GM18505 (cell line): ENCODE measurements around the gene CPED1.
"Not testable (repeated sequence)": the region's sequence is repeated elsewhere in the genome, so short reads cannot be mapped to it uniquely, and the experiment has no call there.

Experiments
- ATAC-seq: cut with Tn5 transposase; IDR thresholded peaks from one replicate; pipeline ENCODE4 v1.9.1; 2021; ENCODE audit not compliant: unreplicated experiment
- POLR2A ChIP-seq: IDR thresholded peaks from 4 replicates; pipeline ENCODE4 v1.6.1; 2011; ENCODE audit warnings: borderline replicate concordance; ENCODE audit not compliant: insufficient read depth, insufficient read length; ENCODE audit errors: extremely low read depth

The CPED1 gene

GRCh38 chr7:121298831-121299239, 310.3 kb downstream of the CPED1 start:
- no peak for TF ChIP-seq POLR2A
- ATAC-seq = no peak

- TF ChIP-seq POLR2A = no peak
- ATAC-seq = no peak
These were observed 312.3 kb downstream of the CPED1 start for GRCh38 chr7:121300685-121301420.

DNA sequence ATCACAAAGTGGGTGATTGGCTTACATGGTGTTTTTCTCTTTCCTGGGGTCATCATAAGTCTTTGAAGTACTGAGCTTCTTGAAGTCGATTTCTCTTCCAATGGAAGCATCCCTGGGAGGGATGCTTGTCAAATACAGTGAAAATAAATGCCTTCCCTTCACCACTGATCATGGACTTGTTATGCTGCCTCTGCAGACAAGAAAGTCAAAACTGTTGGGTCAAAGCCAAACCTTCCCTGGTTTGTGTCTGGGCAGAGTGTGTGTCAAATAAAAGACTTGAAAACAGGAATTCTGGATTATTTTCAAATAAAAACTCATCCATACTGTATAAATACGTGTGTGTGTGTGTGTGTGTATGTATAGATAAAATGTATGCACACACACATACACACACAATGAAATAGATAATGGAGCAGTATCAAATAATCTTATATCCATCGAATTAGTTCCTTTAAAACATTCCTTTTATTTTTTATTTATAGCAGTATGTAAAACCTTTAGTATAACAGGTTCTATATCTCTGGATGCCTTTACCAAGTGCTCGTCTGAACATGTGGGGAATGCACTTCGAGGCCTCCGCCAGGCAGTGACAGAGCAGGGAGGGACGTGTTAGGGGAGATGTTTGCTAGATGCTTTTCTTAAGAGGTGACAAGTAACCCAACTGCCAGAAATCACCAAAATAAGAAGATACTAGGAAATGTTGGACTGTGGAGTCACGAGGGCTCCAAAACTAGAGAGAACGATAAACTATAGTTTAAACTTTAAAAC, 313.1 kb downstream of the CPED1 start:
- TF ChIP-seq POLR2A = no peak
- no peak for ATAC-seq

- no peak for TF ChIP-seq POLR2A
- ATAC-seq = peak; percentile 98
These were observed 313.8 kb downstream of the CPED1 start for GRCh38 chr7:121302214-121302745.

- TF ChIP-seq POLR2A = no peak
- no peak for ATAC-seq
These were observed 315.1 kb downstream of the CPED1 start for GRCh38 chr7:121303422-121304101.

DNA sequence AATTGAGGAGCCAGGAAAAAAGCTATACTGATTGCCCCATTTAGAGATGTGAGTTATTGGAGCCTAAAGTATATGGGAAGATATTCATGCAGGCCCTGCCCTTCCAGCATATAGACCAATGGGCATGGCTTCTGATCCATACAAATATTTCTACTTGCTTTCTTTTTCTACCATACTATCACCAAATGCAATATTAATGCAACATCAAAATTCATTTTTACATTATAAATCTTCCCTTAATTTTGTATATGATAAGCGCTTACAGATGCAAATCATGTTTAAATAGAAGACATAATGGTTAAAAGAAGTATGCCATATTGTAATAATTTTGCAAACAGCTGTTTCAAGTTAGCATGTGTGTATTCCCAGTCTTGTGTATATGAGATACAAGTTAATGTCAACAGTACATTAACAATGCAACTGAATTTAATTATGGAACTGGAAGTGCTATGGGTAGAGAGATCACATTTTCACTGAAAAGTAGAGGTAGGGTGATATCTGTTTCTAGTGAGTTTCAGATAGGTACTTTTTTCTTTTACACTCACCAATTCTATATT, 315.7 kb downstream of the CPED1 start:
- ATAC-seq = no peak
- no peak for TF ChIP-seq POLR2A

DNA sequence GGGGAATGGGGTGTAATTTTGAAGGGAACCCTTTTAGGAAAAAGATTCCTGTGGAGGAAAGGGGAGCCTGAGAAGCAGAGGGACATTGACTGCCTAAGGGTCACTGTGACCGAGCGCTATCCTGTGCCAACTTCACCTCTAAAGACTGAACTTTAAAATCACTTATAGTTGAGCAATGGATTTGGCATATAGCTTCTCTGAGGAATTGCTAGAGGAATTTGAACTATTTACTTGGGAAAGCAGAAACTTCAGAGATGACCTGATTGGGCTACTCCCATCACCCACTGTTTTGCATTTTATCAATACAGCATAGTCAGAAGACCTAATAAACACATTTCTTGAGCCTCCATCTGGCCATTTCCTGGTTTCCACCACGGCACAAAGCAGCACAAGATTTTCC, 316.6 kb downstream of the CPED1 start:
- no peak for TF ChIP-seq POLR2A
- no peak for ATAC-seq

DNA sequence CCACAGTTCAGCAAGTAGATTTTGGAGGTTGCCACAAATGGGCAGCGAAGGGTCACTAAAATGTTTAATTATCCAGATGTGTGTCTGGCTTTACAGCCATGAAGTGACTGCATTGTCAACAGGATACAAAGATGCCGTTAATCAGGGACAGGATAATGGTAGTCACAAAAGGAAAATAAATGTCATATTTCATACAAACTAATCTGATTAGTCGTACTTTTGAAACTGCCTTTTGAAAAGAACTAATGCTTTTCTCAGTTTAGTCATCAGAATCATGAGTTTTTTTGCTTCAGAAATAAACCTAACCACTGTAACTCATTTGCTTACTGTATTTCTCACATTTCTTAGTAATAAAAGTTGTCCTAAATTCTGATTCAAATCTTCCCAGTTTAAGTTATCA, 318.1 kb downstream of the CPED1 start:
- no peak for ATAC-seq
- TF ChIP-seq POLR2A = no peak

- no peak for TF ChIP-seq POLR2A
These were observed 318.6 kb downstream of the CPED1 start for GRCh38 chr7:121307021-121307574.

DNA sequence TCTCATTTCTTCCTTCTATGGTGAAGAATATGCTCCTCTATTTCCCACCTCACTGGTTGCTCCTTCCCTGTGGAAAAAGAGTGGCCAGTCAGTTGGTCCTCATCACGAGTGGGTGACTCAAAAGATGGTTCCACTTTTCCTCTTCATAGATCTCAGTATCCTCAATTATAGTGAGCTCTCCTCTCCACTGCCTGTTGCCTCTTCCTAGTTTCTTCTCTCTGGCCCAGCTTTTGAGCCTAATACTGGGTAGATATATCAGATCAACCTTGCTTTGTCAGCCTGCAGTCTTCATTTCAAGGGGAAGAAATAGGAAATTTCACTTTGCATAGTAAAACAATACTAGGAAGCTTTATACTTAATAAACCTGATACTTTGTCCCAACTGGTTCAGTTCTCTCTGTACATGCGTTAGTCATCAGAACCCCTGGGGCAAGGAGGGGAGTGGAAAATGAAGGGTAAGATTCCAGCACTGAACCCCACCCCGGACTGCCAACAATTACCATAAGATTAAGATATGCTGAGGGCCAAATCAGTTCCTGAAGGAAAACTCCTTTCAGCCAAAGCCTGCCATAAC, 324.8 kb downstream of the CPED1 start:
- no peak for ATAC-seq
- no peak for TF ChIP-seq POLR2A

More at GRCh38 chr7:121307021-121307574, 318.6 kb downstream of the CPED1 start:
- ATAC-seq = no peak

GRCh38 chr7:121313793-121314676, 325.5 kb downstream of the CPED1 start:
- TF ChIP-seq POLR2A = no peak
- ATAC-seq = peak; percentile 91

DNA sequence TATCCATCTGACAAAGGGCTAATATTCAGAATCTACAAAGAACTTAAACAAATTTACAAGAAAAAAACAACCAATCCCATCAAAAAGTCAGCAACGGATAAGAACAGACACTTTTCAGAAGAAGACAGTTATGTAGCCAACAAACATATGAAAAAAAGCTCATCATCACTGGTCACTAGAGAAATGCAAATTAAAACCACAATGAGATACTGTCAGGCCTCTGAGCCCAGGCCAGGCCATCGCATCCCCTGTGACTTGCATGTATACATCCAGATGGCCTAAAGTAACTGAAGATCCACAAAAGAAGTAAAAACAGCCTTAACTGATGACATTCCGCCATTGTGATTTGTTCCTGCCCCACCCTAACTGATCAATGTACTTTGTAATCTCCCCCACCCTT, 326.7 kb downstream of the CPED1 start:
- not testable (repeated sequence) for ATAC-seq
